Prostate gland (tissue), 2 donors: Measurements from ENCODE around the gene USP34. TPM values are rescaled to one million over a fixed set of nuclear protein-coding genes. Genes with fewer than 3 reads are reported as not detected.
"Not testable (repeated sequence)": the region's sequence is repeated elsewhere in the genome, so short reads cannot be mapped to it uniquely, and the experiment has no call there.

Source experiments
- DNase-seq: peaks from one replicate; pipeline ENCODE4 v3.0.0-alpha.2; 2019; ENCODE audit warnings: low spot score
- H3K27ac ChIP-seq, 2 donors: fragments of 200-600 bp; sonication (generic); 2 replicates each; pipeline ENCODE4 v1.5.1; 2017 to 2019
- H3K27me3 ChIP-seq: fragments of 200-600 bp; sonication (generic); replicated peaks from 2 replicates; pipeline ENCODE4 v1.5.1; 2019; ENCODE audit not compliant: insufficient read depth
- H3K36me3 ChIP-seq, 2 donors: fragments of 200-600 bp; sonication (generic); 1 replicate in 1 of 2; 2 replicates in 1 of 2; pipeline versions ENCODE4 v1.5.1 to v1.8.1; 2017 to 2019
- H3K4me1 ChIP-seq: fragments of 200-600 bp; sonication (generic); replicated peaks from 2 replicates; pipeline ENCODE4 v1.5.1; 2019
- H3K4me3 ChIP-seq, 2 donors: fragments of 200-600 bp; sonication (generic); 2 replicates each; pipeline ENCODE4 v1.5.1; 2017 to 2019
- H3K9me3 ChIP-seq: fragments of 200-600 bp; sonication (generic); 2 replicates; pipeline ENCODE4 v1.5.1; 2017
- CTCF ChIP-seq, 4 experiments: fragments of 200-600 bp in 2 of 4; fragments of 450-650 bp in 2 of 4; sonication (generic) in 2 of 4; IDR thresholded peaks; 1 replicate in 3 of 4; 2 replicates in 1 of 4; pipeline ENCODE4 v1.5.1; 2016 to 2019; ENCODE audit warnings: antibody characterized with exemption in 4 of 4, mild to moderate bottlenecking in 2 of 4, moderate library complexity in 2 of 4
- POLR2A ChIP-seq: fragments of 450-650 bp; IDR thresholded peaks from one replicate; pipeline ENCODE4 v1.6.1; 2016; ENCODE audit warnings: antibody characterized with exemption, mild to moderate bottlenecking
- POLR2AphosphoS5 ChIP-seq: sonication (generic); formaldehyde crosslinking; IDR thresholded peaks from one replicate; pipeline ENCODE4 v1.6.1; 2017; ENCODE audit warnings: antibody characterized with exemption
- WGBS: methylation state at CpG from one replicate; pipeline ENCODE4 v1.1.5; 2018; 5-methylcytosine and 5-hydroxymethylcytosine counted together
- intact Hi-C: fragments of 100-400 bp; cut with DNase I; formaldehyde crosslinking; loops from one replicate; pipeline ENCODE4 v1.14.2; 2022
- total RNA-seq, 2 donors: library from RNA; depleted of rRNA; stranded (reverse); fragments of >200 nt; gene quantifications; one replicate each; pipeline ENCODE4 v1.1.0, GENCODE V29; 2016

Gene USP34
- total RNA-seq, 2 donors from 2014 or later: 94.1 to 206 TPM

- DNase-seq: no peak
- intact Hi-C loops: no loop called here
- Histone ChIP-seq H3K9me3 (no peaks in the 10 kb centered on the region), H3K27me3 (no peaks in the 10 kb centered on the region), H3K4me1 (no peaks in the 10 kb centered on the region), H3K36me3 (no peaks in the 10 kb centered on the region), H3K4me3 (no peak overlapping the region), H3K27ac (no peak overlapping the region)
- TF ChIP-seq POLR2A: no peak
- no peak for TF ChIP-seq POLR2AphosphoS5
- TF ChIP-seq CTCF (IDR thresholded peaks at IDR 0.05): no peak
- WGBS: 79% methylated on average over 3 of the region's 3 CpGs
Observed at GRCh38 chr2:61158356-61158955, 312.4 kb downstream of the USP34 start.

- no peaks in the 10 kb centered on the region for H3K4me1 ChIP-seq
- no peak for DNase-seq
- intact Hi-C loops: no loop called here
- H3K36me3 ChIP-seq: no peaks in the 10 kb centered on the region
- TF ChIP-seq POLR2A (no peak), POLR2AphosphoS5 (no peak), CTCF (IDR thresholded peaks at IDR 0.05) (no peak)
- no peaks in the 10 kb centered on the region for H3K9me3 ChIP-seq
- WGBS: 73% methylated on average over 5 of the region's 5 CpGs
- no peak overlapping the region for H3K4me3 ChIP-seq
- no peaks in the 10 kb centered on the region for H3K27me3 ChIP-seq
- H3K27ac ChIP-seq: no peak overlapping the region
Observed at GRCh38 chr2:61157371-61158003, 313.4 kb downstream of the USP34 start.

- DNase-seq: no peak
- Histone ChIP-seq H3K27ac (no peak overlapping the region), H3K4me3 (no peak overlapping the region), H3K27me3 (no peaks in the 10 kb centered on the region), H3K36me3 (no peaks in the 10 kb centered on the region), H3K9me3 (no peaks in the 10 kb centered on the region), H3K4me1 (no peaks in the 10 kb centered on the region)
- WGBS: 95% methylated on average over 1 of the region's 1 CpG
- intact Hi-C loops: no loop called here
- no peak for TF ChIP-seq POLR2AphosphoS5
- TF ChIP-seq CTCF (IDR thresholded peaks at IDR 0.05): no peak
- TF ChIP-seq POLR2A: no peak
Observed at GRCh38 chr2:61151436-61151835, 319.5 kb downstream of the USP34 start.

- WGBS: 90% methylated on average over 6 of the region's 6 CpGs
Observed at GRCh38 chr2:61149074-61149473, 321.8 kb downstream of the USP34 start.

GRCh38 chr2:61148091-61148490 is 322.8 kb downstream of the USP34 start:
- not testable (repeated sequence) for H3K36me3 ChIP-seq, H3K27ac ChIP-seq, H3K4me3 ChIP-seq, H3K9me3 ChIP-seq, H3K27me3 ChIP-seq, DNase-seq, H3K4me1 ChIP-seq
- intact Hi-C loops: loop anchor here (10.0 kb wide), 1 partner anchor 617 kb away; no protein-coding TSS in a partner anchor
- WGBS: 96% methylated on average over 5 of the region's 5 CpGs

More at GRCh38 chr2:61149074-61149473, 321.8 kb downstream of the USP34 start:
- TF ChIP-seq CTCF (IDR thresholded peaks at IDR 0.05) (no peak), POLR2A (no peak), POLR2AphosphoS5 (no peak)
- H3K4me3 ChIP-seq: no peak overlapping the region
- no peak for DNase-seq
- H3K36me3 ChIP-seq: no peaks in the 10 kb centered on the region
- intact Hi-C loops: loop anchor here (10.0 kb wide), 1 partner anchor 616 kb away; no protein-coding TSS in a partner anchor
- no peaks in the 10 kb centered on the region for H3K4me1 ChIP-seq
- H3K27ac ChIP-seq: no peak overlapping the region
- H3K27me3 ChIP-seq: no peaks in the 10 kb centered on the region
- H3K9me3 ChIP-seq: no peaks in the 10 kb centered on the region
